HL-60 (cell line): ENCODE data around the gene CAMK1D.

Experiments used
- CTCF ChIP-seq: IDR thresholded peaks from one replicate; pipeline ENCODE4 v1.5.1; 2011; ENCODE audit warnings: low read length, control low read depth, inconsistent platforms; ENCODE audit not compliant: insufficient read depth
- POLR2AphosphoS5 ChIP-seq: IDR thresholded peaks from 2 replicates; pipeline ENCODE4 v1.6.1; 2012; ENCODE audit warnings: low read depth
- SPI1 ChIP-seq: IDR thresholded peaks from 2 replicates; pipeline ENCODE4 v1.6.1; 2012; ENCODE audit warnings: low read depth, mild to moderate bottlenecking, borderline replicate concordance

- TF ChIP-seq CTCF (no peak), SPI1 (no peak), POLR2AphosphoS5 (no peak)
Observed at GRCh38 chr10:12790270-12790669, 440.9 kb downstream of the CAMK1D start.
